H1 (cell line): ENCODE data around the gene POMT2. TPM values are rescaled to one million over a fixed set of nuclear protein-coding genes. Genes with fewer than 3 reads are reported as not detected.

Experiments used
- CTCF ChIA-PET: fragments of 300-600 bp; sonication (Branson Sonifier 250); formaldehyde crosslinking; loops from one replicate; lab custom pipeline; 2021; ENCODE audit not compliant: partially characterized antibody; lab: Charles Lee
- POLR2A ChIA-PET: fragments of 300-600 bp; sonication (Branson Sonifier 250); formaldehyde crosslinking; loops from one replicate; lab custom pipeline; 2021; ENCODE audit warnings: inconsistent platforms; ENCODE audit not compliant: partially characterized antibody; lab: Charles Lee
- DNase-seq, 2 experiments: peaks; one replicate each; pipeline versions ENCODE4 v3.0.0 to v3.0.0-alpha.2; 2010 to 2022; ENCODE audit warnings: low spot score in 2 of 2, low read depth in 1 of 2, mixed read lengths in 1 of 2
- FAIRE-seq: peaks from 2 replicates; lab custom pipeline; 2011; peaks lifted over from hg19 to GRCh38; lab: Jason Lieb, UNC
- H2AFZ ChIP-seq: 2 replicates; pipeline ENCODE4 v1.8.1; 2012; ENCODE audit warnings: low read length, inconsistent platforms
- H2AK5ac ChIP-seq: 2 replicates; pipeline ENCODE4 v1.6.1; 2013; ENCODE audit warnings: low read depth, low read length
- H2BK120ac ChIP-seq: replicated peaks from 2 replicates; pipeline ENCODE3; 2013; ENCODE audit warnings: low read depth, low read length, inconsistent platforms
- H2BK12ac ChIP-seq: 2 replicates; pipeline ENCODE4 v1.6.1; 2013; ENCODE audit warnings: low read depth, low read length
- H2BK15ac ChIP-seq: 2 replicates; pipeline ENCODE4 v1.6.1; 2013; ENCODE audit warnings: low read length
- H2BK20ac ChIP-seq: 2 replicates; pipeline ENCODE4 v1.6.1; 2013; ENCODE audit warnings: low read length
- H2BK5ac ChIP-seq: 2 replicates; pipeline ENCODE4 v1.6.1; 2013; ENCODE audit warnings: low read depth, low read length
- H3K14ac ChIP-seq: 2 replicates; pipeline ENCODE4 v1.6.1; 2013; ENCODE audit warnings: inconsistent platforms; ENCODE audit not compliant: insufficient read length
- H3K18ac ChIP-seq: 2 replicates; pipeline ENCODE4 v1.6.1; 2013; ENCODE audit warnings: low read length; ENCODE audit errors: extremely low read depth
- H3K23ac ChIP-seq: 2 replicates; pipeline ENCODE4 v1.6.1; 2013; ENCODE audit warnings: inconsistent platforms; ENCODE audit not compliant: insufficient read length
- H3K23me2 ChIP-seq: 2 replicates; pipeline ENCODE4 v1.6.1; 2013; ENCODE audit warnings: low read depth, low read length
- H3K27ac ChIP-seq: 2 replicates; pipeline ENCODE4 v1.6.1; 2011; ENCODE audit warnings: low read depth, low read length, inconsistent platforms
- H3K27me3 ChIP-seq, 4 experiments: replicated peaks in 1 of 4; 1 replicate in 1 of 4; 2 replicates in 3 of 4; pipeline versions ENCODE4 v1.6.1 to v1.8.1; 2011 to 2013; ENCODE audit warnings: low read length in 3 of 4, mild to moderate bottlenecking in 3 of 4, inconsistent platforms in 2 of 4, mixed read lengths in 2 of 4, moderate library complexity in 1 of 4; ENCODE audit not compliant: control insufficient read depth in 3 of 4, insufficient read depth in 3 of 4; ENCODE audit errors: extremely low read depth in 1 of 4
- H3K36me3 ChIP-seq, 4 experiments: 2 replicates each; pipeline versions ENCODE4 v1.6.1 to v1.8.1; 2011 to 2013; ENCODE audit warnings: mild to moderate bottlenecking in 4 of 4, low read length in 3 of 4, moderate library complexity in 2 of 4, control low read depth in 1 of 4, inconsistent platforms in 1 of 4; ENCODE audit not compliant: insufficient read depth in 4 of 4, control insufficient read depth in 2 of 4
- H3K4ac ChIP-seq: replicated peaks from 2 replicates; pipeline ENCODE3; 2013; ENCODE audit warnings: low read length, low read depth, mixed read lengths, inconsistent platforms; ENCODE audit not compliant: insufficient read length
- H3K4me1 ChIP-seq, 4 experiments: replicated peaks in 1 of 4; 1 replicate in 1 of 4; 2 replicates in 3 of 4; pipeline versions ENCODE4 v1.6.1 to v1.8.1; 2011 to 2013; ENCODE audit warnings: low read length in 3 of 4, inconsistent platforms in 2 of 4, mixed read lengths in 1 of 4; ENCODE audit not compliant: insufficient read depth in 4 of 4, control insufficient read depth in 3 of 4
- H3K4me2 ChIP-seq, 2 experiments: 2 replicates each; pipeline versions ENCODE4 v1.6.1 to v1.8.1; 2011 to 2013; ENCODE audit warnings: low read depth in 2 of 2, low read length in 2 of 2, control low read depth in 1 of 2, inconsistent platforms in 1 of 2, mild to moderate bottlenecking in 1 of 2; ENCODE audit not compliant: insufficient read depth in 1 of 2
- H3K4me3 ChIP-seq, 4 experiments: fragments of 200-600, 300-600 bp in 1 of 4; sonication (generic), shearing (Covaris generic), sonication (Bioruptor Twin) in 1 of 4; 2 replicates each; pipeline versions ENCODE4 v1.5.1 to v1.8.1; 2011 to 2016; ENCODE audit warnings: low read length in 4 of 4, low read depth in 3 of 4, control low read depth in 2 of 4, inconsistent platforms in 2 of 4, mild to moderate bottlenecking in 2 of 4, mixed read lengths in 1 of 4, moderate library complexity in 1 of 4; ENCODE audit not compliant: insufficient read depth in 2 of 4; ENCODE audit errors: extremely low read depth in 1 of 4
- H3K56ac ChIP-seq: replicated peaks from 2 replicates; pipeline ENCODE3; 2013; ENCODE audit warnings: low read depth, mild to moderate bottlenecking, mixed read lengths, low read length, inconsistent platforms; ENCODE audit not compliant: insufficient read length
- H3K79me1 ChIP-seq: 2 replicates; pipeline ENCODE4 v1.6.1; 2013; ENCODE audit warnings: low read depth, low read length, control low read depth
- H3K79me2 ChIP-seq, 2 experiments: 2 replicates each; pipeline versions ENCODE4 v1.6.1 to v1.8.1; 2012 to 2013; ENCODE audit warnings: low read length in 2 of 2, mild to moderate bottlenecking in 2 of 2, inconsistent platforms in 1 of 2; ENCODE audit not compliant: insufficient read depth in 2 of 2, control insufficient read depth in 1 of 2
- H3K9ac ChIP-seq, 4 experiments: replicated peaks in 1 of 4; 1 replicate in 1 of 4; 2 replicates in 3 of 4; pipeline versions ENCODE4 v1.6.1 to v1.8.1; 2011 to 2013; ENCODE audit warnings: low read depth in 3 of 4, low read length in 3 of 4, control low read depth in 2 of 4, mild to moderate bottlenecking in 2 of 4, moderate library complexity in 2 of 4, inconsistent platforms in 1 of 4; ENCODE audit errors: extremely low read depth in 1 of 4
- H3K9me3 ChIP-seq, 2 experiments: 2 replicates each; pipeline versions ENCODE4 v1.6.1 to v1.8.1; 2012 to 2013; ENCODE audit warnings: mild to moderate bottlenecking in 2 of 2, moderate library complexity in 2 of 2, control low read depth in 1 of 2, inconsistent platforms in 1 of 2, low read depth in 1 of 2, low read length in 1 of 2, mixed read lengths in 1 of 2; ENCODE audit not compliant: insufficient read depth in 2 of 2
- H4K20me1 ChIP-seq, 2 experiments: replicated peaks in 1 of 2; 2 replicates each; pipeline versions ENCODE3 to v1.8.1; 2011 to 2013; ENCODE audit warnings: inconsistent platforms in 2 of 2, low read length in 2 of 2, mild to moderate bottlenecking in 1 of 2; ENCODE audit not compliant: insufficient read depth in 2 of 2, control insufficient read depth in 1 of 2
- H4K5ac ChIP-seq: 2 replicates; pipeline ENCODE4 v1.6.1; 2013; ENCODE audit warnings: low read length, low read depth, mixed read lengths, inconsistent platforms; ENCODE audit not compliant: insufficient read length
- H4K8ac ChIP-seq: 2 replicates; pipeline ENCODE4 v1.8.0; 2013; ENCODE audit warnings: mild to moderate bottlenecking, moderate library complexity, low read length, inconsistent platforms; ENCODE audit not compliant: insufficient read depth; ENCODE audit errors: extremely low read depth
- H4K91ac ChIP-seq: replicated peaks from 2 replicates; pipeline ENCODE3; 2013; ENCODE audit warnings: low read length, mixed read lengths, inconsistent platforms; ENCODE audit not compliant: insufficient read length
- CTBP2 ChIP-seq: IDR thresholded peaks from 2 replicates; pipeline ENCODE4 v1.7.0; 2011; ENCODE audit warnings: borderline replicate concordance, mild to moderate bottlenecking, moderate library complexity, mixed read lengths, low read length; ENCODE audit not compliant: insufficient read depth, insufficient read length
- JUN ChIP-seq: IDR thresholded peaks from 2 replicates; pipeline ENCODE4 v1.6.1; 2011; ENCODE audit warnings: low read depth, mild to moderate bottlenecking, improper control_type of control experiment, low read length
- SP2 ChIP-seq: IDR thresholded peaks from 2 replicates; pipeline ENCODE4 v1.6.1; 2012; ENCODE audit warnings: mild to moderate bottlenecking, low read length, inconsistent platforms
- TAF1 ChIP-seq: IDR thresholded peaks from 2 replicates; pipeline ENCODE4 v1.6.1; 2011; ENCODE audit warnings: mild to moderate bottlenecking, low read depth, low read length
- TBP ChIP-seq: IDR thresholded peaks from 2 replicates; pipeline ENCODE4 v1.6.1; 2011; ENCODE audit warnings: low read depth, low read length, improper control_type of control experiment
- YY1 ChIP-seq: IDR thresholded peaks from 2 replicates; pipeline ENCODE4 v1.6.1; 2011; ENCODE audit warnings: low read depth, mild to moderate bottlenecking, low read length
- WGBS, 2 experiments: shearing (Covaris generic) in 1 of 2; methylation state at CpG; one replicate each; pipeline versions ENCODE4 v1.1.6 to v1.1.7; 2013 to 2015; ENCODE audit warnings: low lambda C conversion rate in 2 of 2, mixed read lengths in 2 of 2, inconsistent platforms in 1 of 2, low coverage in 1 of 2, missing lambda C conversion rate in 1 of 2; ENCODE audit not compliant: insufficient replicate concordance in 2 of 2, insufficient coverage in 1 of 2, insufficient read length in 1 of 2; ENCODE audit errors: extremely low coverage in 1 of 2, missing lambda C conversion rate in 1 of 2; 5-methylcytosine and 5-hydroxymethylcytosine counted together
- polyA plus RNA-seq, 7 experiments: library from polyadenylated mRNA; depleted of rRNA in 3 of 7; stranded (reverse) in 5 of 7; unstranded in 2 of 7; fragments of >200 nt in 5 of 7; fragments of 200-250 nt in 2 of 7; gene quantifications; 1 replicate in 5 of 7; 2 replicates in 1 of 7; 4 replicates in 1 of 7; pipeline versions ENCODE4 v1.2.1 to v1.2.3, GENCODE V29; 2011 to 2013; ENCODE audit warnings: missing spikeins in 2 of 7, mixed read lengths in 2 of 7
- total RNA-seq: library from RNA; stranded (reverse); fragmentation: NEBNext Ultra II Directional; extraction: Animal tissue kit (Norgen Biotek cat#: 25700); gene quantifications from 2 replicates; pipeline ENCODE4 v1.2.1, GENCODE V29; 2021

POMT2 gene
- total and polyA plus RNA-seq, 2 of the 8 experiments (the other 6 are each of a cell fraction or from before 2014, with no cell fraction given), result 20.8 to 44.9 TPM

GRCh38 chr14:77322250-77322902 is 1.7 kb upstream of the POMT2 start:
- H3K4ac ChIP-seq, result no peak overlapping the region
- no peak overlapping the region for H3K56ac ChIP-seq
- peaks cover 6% of the 10 kb centered on the region; the same call in 1 of the 2 replicates for H3K79me1 ChIP-seq
- no peak overlapping the region for H3K27ac ChIP-seq
- CTCF ChIA-PET, result interaction anchor here (0.5 to 1.5 kb wide), 4 partner anchors 15 to 76 kb away, joined by 3 to 4 read pairs (median 4); no protein-coding TSS in a partner anchor
- H3K79me2 ChIP-seq, result peaks cover 0 to 23% of the 10 kb centered on the region in 2 experiments; a peak in 2 of 4 replicates
- H2BK5ac ChIP-seq, result no peak overlapping the region
- H3K18ac ChIP-seq, result no peak overlapping the region
- no peak overlapping the region for H3K23ac ChIP-seq
- H3K27me3 ChIP-seq, result no peaks in the 10 kb centered on the region
- no peak overlapping the region for H2BK120ac ChIP-seq
- H4K20me1 ChIP-seq, result no peaks in the 10 kb centered on the region
- no peak overlapping the region for H3K14ac ChIP-seq
- peak overlapping the region; percentile 63 to 93 (median 91); a peak in 6 of 8 replicates for H3K4me3 ChIP-seq
- no peak overlapping the region for H2AFZ ChIP-seq
- H2BK15ac ChIP-seq, result no peak overlapping the region; the same call in 1 of the 2 replicates
- no peak overlapping the region for H4K5ac ChIP-seq
- H3K4me2 ChIP-seq, result peak overlapping the region; percentile 74 to 81
- H3K4me1 ChIP-seq, result peaks cover 4 to 18% (median 8%) of the 10 kb centered on the region in 4 experiments; a peak in 6 of 7 replicates
- H3K9me3 ChIP-seq, result no peaks in the 10 kb centered on the region
- TF ChIP-seq TAF1, result no peak
- no peak for TF ChIP-seq CTBP2
- no peak for TF ChIP-seq SP2
- TF ChIP-seq JUN, result no peak
- no peak for TF ChIP-seq YY1
- TF ChIP-seq TBP, result no peak
- H3K23me2 ChIP-seq, result peaks cover 5% of the 10 kb centered on the region
- H4K8ac ChIP-seq, result no peak overlapping the region
- FAIRE-seq (no peak), DNase-seq (no peak)
- 80% methylated on average over 5 of the region's 5 CpGs; no CpG with 5 or more reads in 1 of the 2 experiments for WGBS, 2 experiments
- H3K9ac ChIP-seq, result no peak overlapping the region
- peak overlapping the region; percentile 51; the same call in 1 of the 2 replicates for H2BK12ac ChIP-seq
- H2AK5ac ChIP-seq, result no peak overlapping the region; the same call in 1 of the 2 replicates
- no peak overlapping the region for H2BK20ac ChIP-seq
- POLR2A ChIA-PET, result interaction anchor here (0.6 to 2.5 kb wide), 7 partner anchors 8 to 282 kb away, joined by 3 to 14 read pairs (median 5); no protein-coding TSS in a partner anchor
- H3K36me3 ChIP-seq, result no peaks in the 10 kb centered on the region
- H4K91ac ChIP-seq, result no peak overlapping the region
